Adipocyte (in vitro differentiated cells): ENCODE data around the gene FURIN.
A peak's percentile ranks its signal among the peaks of the same experiment; 100 is the strongest.

Experiments used
- DNase-seq: peaks from one replicate; pipeline ENCODE4 v3.0.0-alpha.2; 2015; ENCODE audit warnings: low read depth
- H3K27me3 ChIP-seq: replicated peaks from 2 replicates; pipeline ENCODE4 v1.7.0; 2013; ENCODE audit warnings: mild to moderate bottlenecking, low read length, moderate library complexity; ENCODE audit not compliant: control insufficient read depth, insufficient read depth
- H3K36me3 ChIP-seq: 2 replicates; pipeline ENCODE4 v1.7.0; 2013; ENCODE audit warnings: low read length, mild to moderate bottlenecking, moderate library complexity; ENCODE audit not compliant: control insufficient read depth, insufficient read depth, severe bottlenecking
- H3K4me1 ChIP-seq: 2 replicates; pipeline ENCODE4 v1.7.0; 2013; ENCODE audit warnings: mild to moderate bottlenecking, low read length, moderate library complexity; ENCODE audit not compliant: control insufficient read depth, insufficient read depth
- H3K4me3 ChIP-seq: 2 replicates; pipeline ENCODE4 v1.7.0; 2013; ENCODE audit warnings: mild to moderate bottlenecking, low read length, moderate library complexity
- H3K9ac ChIP-seq: 2 replicates; pipeline ENCODE4 v1.7.0; 2013; ENCODE audit warnings: mild to moderate bottlenecking, low read length, moderate library complexity
- H3K9me3 ChIP-seq: 2 replicates; pipeline ENCODE4 v1.7.0; 2013; ENCODE audit warnings: mild to moderate bottlenecking, low read length, moderate library complexity; ENCODE audit not compliant: control insufficient read depth

FURIN gene

DNA sequence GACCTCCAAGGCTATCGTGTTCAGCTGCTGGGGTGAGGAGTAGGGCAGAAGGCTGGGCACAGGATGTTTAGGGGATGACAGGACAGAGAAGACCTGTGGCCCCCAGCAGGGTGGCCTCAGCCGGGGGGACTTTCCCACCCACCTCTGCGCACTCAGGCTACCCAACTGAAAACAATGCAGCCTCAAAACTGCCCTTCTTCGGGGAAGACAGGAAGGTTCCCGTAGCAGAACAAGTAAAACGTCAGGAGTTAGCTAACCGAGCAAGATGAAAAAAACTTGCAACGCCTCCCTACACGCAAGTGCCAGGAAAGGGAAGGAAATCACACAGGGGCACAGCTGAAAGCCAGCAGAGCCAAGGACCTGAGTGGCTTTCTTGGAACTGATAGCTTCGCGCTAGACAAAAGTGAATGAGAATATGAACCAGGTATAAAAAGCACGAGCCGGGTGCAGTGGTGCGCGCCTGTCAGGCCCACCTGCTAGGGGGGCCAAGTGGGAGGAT lies 38.4 kb upstream of the FURIN start:
- no peak for DNase-seq
- peaks cover 1% of the 10 kb centered on the region for H3K27me3 ChIP-seq
- H3K9me3 ChIP-seq, result no peaks in the 10 kb centered on the region
- H3K4me3 ChIP-seq, result no peak overlapping the region
- H3K36me3 ChIP-seq, result no peaks in the 10 kb centered on the region
- H3K9ac ChIP-seq, result no peak overlapping the region
- no peaks in the 10 kb centered on the region for H3K4me1 ChIP-seq

DNA sequence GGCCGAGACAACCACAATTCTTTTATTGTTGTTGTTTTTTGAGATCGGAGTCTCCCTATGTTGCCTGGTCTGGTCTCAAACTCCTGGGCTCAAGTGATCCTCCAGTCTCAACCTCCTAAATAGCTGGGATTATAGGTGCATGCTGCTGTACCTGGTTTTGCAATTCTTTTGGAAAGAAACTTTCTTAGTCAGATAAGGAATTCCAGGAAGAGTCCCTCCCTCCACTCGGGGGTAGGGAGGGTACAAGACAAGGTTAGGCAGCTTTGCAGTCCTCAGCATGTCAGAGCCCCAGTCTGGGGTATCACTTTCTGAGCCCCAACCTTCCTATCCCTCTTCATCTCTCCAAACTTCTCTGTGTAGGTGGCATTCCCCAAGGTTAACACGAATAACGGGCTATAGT lies 33.8 kb upstream of the FURIN start:
- Histone ChIP-seq H3K27me3 (no peaks in the 10 kb centered on the region), H3K4me1 (peaks cover 2% of the 10 kb centered on the region), H3K9ac (no peak overlapping the region), H3K4me3 (no peak overlapping the region), H3K9me3 (no peaks in the 10 kb centered on the region), H3K36me3 (no peaks in the 10 kb centered on the region)
- DNase-seq, result no peak

- no peaks in the 10 kb centered on the region for H3K9me3 ChIP-seq
- H3K36me3 ChIP-seq, result no peaks in the 10 kb centered on the region
- no peaks in the 10 kb centered on the region for H3K27me3 ChIP-seq
- H3K4me3 ChIP-seq, result no peak overlapping the region
- H3K4me1 ChIP-seq, result peaks cover 2% of the 10 kb centered on the region
- peak; percentile 66 for DNase-seq
- no peak overlapping the region for H3K9ac ChIP-seq
Observed at GRCh38 chr15:90836296-90836871, 32.0 kb upstream of the FURIN start.

GRCh38 chr15:90837094-90837493 lies 31.3 kb upstream of the FURIN start:
- H3K9ac ChIP-seq, result no peak overlapping the region
- DNase-seq, result no peak
- H3K27me3 ChIP-seq, result no peaks in the 10 kb centered on the region
- H3K4me3 ChIP-seq, result no peak overlapping the region
- no peaks in the 10 kb centered on the region for H3K36me3 ChIP-seq
- no peaks in the 10 kb centered on the region for H3K9me3 ChIP-seq
- H3K4me1 ChIP-seq, result peaks cover 2% of the 10 kb centered on the region

DNA sequence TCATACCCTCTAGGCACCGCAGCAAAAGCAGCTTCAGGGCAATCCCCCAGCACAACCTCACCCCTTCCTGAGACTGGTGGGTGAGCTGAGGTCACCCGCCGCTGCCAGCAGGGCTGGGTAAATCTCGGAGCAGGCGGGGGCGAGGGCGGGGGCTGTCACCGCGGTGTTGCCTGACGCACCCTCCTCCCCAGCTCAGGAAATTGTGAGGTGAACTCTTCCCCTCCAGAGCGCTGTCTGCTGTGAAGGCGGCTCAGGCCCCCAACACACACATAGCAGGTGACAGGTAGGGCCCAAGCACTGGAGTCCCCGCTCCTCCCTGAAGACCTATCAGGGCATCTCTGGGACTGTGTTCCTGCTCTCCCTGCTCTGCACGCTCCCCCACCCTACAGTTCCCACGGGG lies 30.2 kb upstream of the FURIN start:
- DNase-seq, result no peak
- H3K4me3 ChIP-seq, result no peak overlapping the region
- H3K27me3 ChIP-seq, result peaks cover 4% of the 10 kb centered on the region
- H3K36me3 ChIP-seq, result no peaks in the 10 kb centered on the region
- H3K4me1 ChIP-seq, result peaks cover 2% of the 10 kb centered on the region
- H3K9me3 ChIP-seq, result no peaks in the 10 kb centered on the region
- no peak overlapping the region for H3K9ac ChIP-seq

- Histone ChIP-seq H3K27me3 (peaks cover 4% of the 10 kb centered on the region), H3K9ac (no peak overlapping the region), H3K4me1 (peaks cover 2% of the 10 kb centered on the region), H3K9me3 (no peaks in the 10 kb centered on the region), H3K4me3 (no peak overlapping the region), H3K36me3 (no peaks in the 10 kb centered on the region)
- no peak for DNase-seq
Observed at GRCh38 chr15:90838544-90838943, 29.8 kb upstream of the FURIN start.

- no peaks in the 10 kb centered on the region for H3K36me3 ChIP-seq
- no peak overlapping the region for H3K4me3 ChIP-seq
- H3K9ac ChIP-seq, result no peak overlapping the region
- no peak for DNase-seq
- H3K9me3 ChIP-seq, result no peaks in the 10 kb centered on the region
- peaks cover 2% of the 10 kb centered on the region for H3K4me1 ChIP-seq
- peaks cover 4% of the 10 kb centered on the region for H3K27me3 ChIP-seq
Observed at GRCh38 chr15:90839187-90840071, 29.0 kb upstream of the FURIN start.

- no peak overlapping the region for H3K9ac ChIP-seq
Observed at GRCh38 chr15:90840157-90840855, 28.1 kb upstream of the FURIN start.

GRCh38 chr15:90840954-90841353 lies 27.4 kb upstream of the FURIN start:
- Histone ChIP-seq H3K4me1 (peaks cover 9% of the 10 kb centered on the region), H3K9me3 (no peaks in the 10 kb centered on the region), H3K4me3 (no peak overlapping the region), H3K36me3 (no peaks in the 10 kb centered on the region), H3K27me3 (peaks cover 4% of the 10 kb centered on the region), H3K9ac (no peak overlapping the region)
- no peak for DNase-seq

More at GRCh38 chr15:90840157-90840855, 28.1 kb upstream of the FURIN start:
- H3K4me3 ChIP-seq, result no peak overlapping the region
- H3K9me3 ChIP-seq, result no peaks in the 10 kb centered on the region
- no peaks in the 10 kb centered on the region for H3K36me3 ChIP-seq
- H3K4me1 ChIP-seq, result peaks cover 6% of the 10 kb centered on the region
- peaks cover 4% of the 10 kb centered on the region for H3K27me3 ChIP-seq
- DNase-seq, result no peak

DNA sequence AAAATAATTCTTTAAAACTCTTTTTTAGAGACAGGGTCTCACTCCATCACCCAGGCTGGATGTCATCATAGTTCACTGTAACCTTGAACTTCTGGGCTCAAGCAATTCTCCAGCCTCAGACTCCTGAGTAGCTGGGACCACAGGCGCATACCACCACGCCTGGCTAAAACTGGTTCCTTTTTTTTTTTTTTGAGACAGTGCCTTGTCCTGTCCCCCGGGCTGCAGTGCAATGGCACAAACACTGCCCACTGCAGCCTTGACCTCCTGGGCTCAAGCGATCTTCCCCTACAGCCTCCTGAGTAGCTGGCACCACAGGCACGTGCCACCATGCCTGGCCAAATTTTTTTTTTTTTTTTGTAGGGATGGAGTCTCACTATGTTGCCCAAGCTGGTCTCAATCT lies 23.7 kb upstream of the FURIN start:
- Histone ChIP-seq H3K27me3 (peaks cover 4% of the 10 kb centered on the region), H3K36me3 (no peaks in the 10 kb centered on the region), H3K9ac (no peak overlapping the region), H3K4me3 (no peak overlapping the region), H3K9me3 (no peaks in the 10 kb centered on the region), H3K4me1 (peaks cover 7% of the 10 kb centered on the region)
- no peak for DNase-seq
